Astrocyte of the cerebellum (primary cell): ENCODE measurements around the gene FAM163B.

Experiments used
- DNase-seq: peaks from one replicate; pipeline ENCODE4 v3.0.0-alpha.2; 2011; ENCODE audit warnings: low read depth
- H3K4me3 ChIP-seq: 2 replicates; pipeline ENCODE4 v1.5.1; 2011; ENCODE audit warnings: mild to moderate bottlenecking, low read depth, low read length, moderate library complexity
- CTCF ChIP-seq: IDR thresholded peaks from 2 replicates; pipeline ENCODE4 v1.5.1; 2012; ENCODE audit warnings: low read length, low read depth, moderate library complexity, mild to moderate bottlenecking; ENCODE audit errors: missing control alignments
- in situ Hi-C: cut with HindIII; loops from 2 replicates; pipeline ENCODE4 v1.10.0; 2017; ENCODE audit warnings: low sequenced_read_pairs

The FAM163B gene

GRCh38 chr9:133618726-133619125, 9.5 kb upstream of the FAM163B start:
- no peak for TF ChIP-seq CTCF
- no peak for DNase-seq
- in situ Hi-C loops, result no loop called here
- no peak overlapping the region for H3K4me3 ChIP-seq

GRCh38 chr9:133616643-133617405, 7.6 kb upstream of the FAM163B start:
- TF ChIP-seq CTCF, result no peak
- H3K4me3 ChIP-seq, result no peak overlapping the region
- DNase-seq, result no peak
- in situ Hi-C loops, result no loop called here

- H3K4me3 ChIP-seq, result no peak overlapping the region
- no peak for DNase-seq
- no peak for TF ChIP-seq CTCF
Observed at GRCh38 chr9:133615606-133616188, 6.5 kb upstream of the FAM163B start.

GRCh38 chr9:133615186-133615585, 6.0 kb upstream of the FAM163B start:
- no peak for TF ChIP-seq CTCF
- no peak overlapping the region for H3K4me3 ChIP-seq
- DNase-seq, result no peak
- in situ Hi-C loops, result no loop called here

More at GRCh38 chr9:133615606-133616188, 6.5 kb upstream of the FAM163B start:
- in situ Hi-C loops, result no loop called here

- in situ Hi-C loops, result no loop called here
- no peak overlapping the region for H3K4me3 ChIP-seq
- no peak for DNase-seq
- no peak for TF ChIP-seq CTCF
Observed at GRCh38 chr9:133614678-133615077, 5.5 kb upstream of the FAM163B start.

- no peak overlapping the region for H3K4me3 ChIP-seq
- no peak for TF ChIP-seq CTCF
- no peak for DNase-seq
- in situ Hi-C loops, result no loop called here
Observed at GRCh38 chr9:133614056-133614455, 4.9 kb upstream of the FAM163B start.
